ENCODE results near the gene ATN1.

ATN1 gene

GRCh38 chr12:6957741-6958608, 30.2 kb downstream of the ATN1 start:
- Histone ChIP-seq H3F3A (ENCODE audit: control insufficient read depth, insufficient read depth) (no peaks in the 10 kb centered on the region; the same call in 1 of the 2 replicates), H4K20me1 (ENCODE audit: control insufficient read depth, insufficient read depth, low read depth, low read length) (peaks cover 3% of the 10 kb centered on the region), H3K4me1 (ENCODE audit: control insufficient read depth, low read length) (peaks cover 83% of the 10 kb centered on the region), H3K9me2 (replicated peaks; ENCODE audit: control insufficient read depth, low read length) (no peaks in the 10 kb centered on the region), H3K27ac (ENCODE audit: low read depth, low read length) (no peak overlapping the region), H3K4me2 (ENCODE audit: low read length) (peak overlapping the region; percentile 81), H3K4me3 (ENCODE audit: low read length) (peak overlapping the region; percentile 59), H3K36me3 (ENCODE audit: control insufficient read depth, low read length) (no peaks in the 10 kb centered on the region), H3K27me3 (ENCODE audit: control insufficient read depth, low read length) (peaks cover 83% of the 10 kb centered on the region), H3K9me3 (ENCODE audit: control insufficient read depth, insufficient read depth, low read length) (no peaks in the 10 kb centered on the region), H3K79me2 (ENCODE audit: control insufficient read depth, low read length) (no peaks in the 10 kb centered on the region)
- TF ChIP-seq CTCF (IDR thresholded peaks at IDR 0.05; ENCODE audit: low read depth, low read length, poor library complexity, severe bottlenecking) (no peak), EZH2phosphoT487 (IDR thresholded peaks at IDR 0.05; ENCODE audit: borderline replicate concordance, low read length) (no peak)

GRCh38 chr12:6958609-6959057, 30.9 kb downstream of the ATN1 start:
- no peaks in the 10 kb centered on the region; the same call in 1 of the 2 replicates for H3F3A ChIP-seq (ENCODE audit: control insufficient read depth, insufficient read depth)
- no peaks in the 10 kb centered on the region; the same call in none of the 2 replicates for H4K20me1 ChIP-seq (ENCODE audit: control insufficient read depth, insufficient read depth, low read depth, low read length)
- H3K4me3 ChIP-seq (ENCODE audit: low read length) = peak overlapping the region; percentile 59
- H3K27ac ChIP-seq (ENCODE audit: low read depth, low read length) = 0 out of 2 replicates have a peak overlapping the region, but pooled peaks have one; percentile 8
- TF ChIP-seq EZH2phosphoT487 (IDR thresholded peaks at IDR 0.05; ENCODE audit: borderline replicate concordance, low read length) (no peak), CTCF (IDR thresholded peaks at IDR 0.05; ENCODE audit: low read depth, low read length, poor library complexity, severe bottlenecking) (no peak)
- peaks cover 80% of the 10 kb centered on the region for H3K27me3 ChIP-seq (ENCODE audit: control insufficient read depth, low read length)
- H3K4me1 ChIP-seq (ENCODE audit: control insufficient read depth, low read length) = peaks cover 76% of the 10 kb centered on the region
- H3K9me3 ChIP-seq (ENCODE audit: control insufficient read depth, insufficient read depth, low read length) = no peaks in the 10 kb centered on the region
- no peaks in the 10 kb centered on the region for H3K79me2 ChIP-seq (ENCODE audit: control insufficient read depth, low read length)
- no peaks in the 10 kb centered on the region for H3K9me2 ChIP-seq (replicated peaks; ENCODE audit: control insufficient read depth, low read length)
- H3K36me3 ChIP-seq (ENCODE audit: control insufficient read depth, low read length) = no peaks in the 10 kb centered on the region
- H3K4me2 ChIP-seq (ENCODE audit: low read length) = peak overlapping the region; percentile 81

GRCh38 chr12:6959058-6959804, 31.5 kb downstream of the ATN1 start:
- Histone ChIP-seq H3K9me2 (replicated peaks; ENCODE audit: control insufficient read depth, low read length) (no peaks in the 10 kb centered on the region), H3K79me2 (ENCODE audit: control insufficient read depth, low read length) (no peaks in the 10 kb centered on the region), H3F3A (ENCODE audit: control insufficient read depth, insufficient read depth) (peaks cover under 1% of the 10 kb centered on the region), H3K27ac (ENCODE audit: low read depth, low read length) (peak overlapping the region; percentile 8; the same call in 1 of the 2 replicates), H3K4me1 (ENCODE audit: control insufficient read depth, low read length) (peaks cover 70% of the 10 kb centered on the region), H3K4me3 (ENCODE audit: low read length) (peak overlapping the region; percentile 59), H3K4me2 (ENCODE audit: low read length) (peak overlapping the region; percentile 81), H3K9me3 (ENCODE audit: control insufficient read depth, insufficient read depth, low read length) (no peaks in the 10 kb centered on the region), H4K20me1 (ENCODE audit: control insufficient read depth, insufficient read depth, low read depth, low read length) (no peaks in the 10 kb centered on the region; the same call in none of the 2 replicates), H3K36me3 (ENCODE audit: control insufficient read depth, low read length) (peaks cover 4% of the 10 kb centered on the region; the same call in 1 of the 2 replicates), H3K27me3 (ENCODE audit: control insufficient read depth, low read length) (peaks cover 80% of the 10 kb centered on the region)
- TF ChIP-seq EZH2phosphoT487 (IDR thresholded peaks at IDR 0.05; ENCODE audit: borderline replicate concordance, low read length) (no peak; the same call in 1 of the 2 replicates), CTCF (IDR thresholded peaks at IDR 0.05; ENCODE audit: low read depth, low read length, poor library complexity, severe bottlenecking) (no peak)

Data from DOHH2 (cell line).